ENCODE data around the gene AGPAT4. TPM values are rescaled to one million over a fixed set of nuclear protein-coding genes. Genes with fewer than 3 reads are reported as not detected.

AGPAT4 gene
- total RNA-seq, 1 experiment from 2014 or later, result 15.5 TPM

DNA sequence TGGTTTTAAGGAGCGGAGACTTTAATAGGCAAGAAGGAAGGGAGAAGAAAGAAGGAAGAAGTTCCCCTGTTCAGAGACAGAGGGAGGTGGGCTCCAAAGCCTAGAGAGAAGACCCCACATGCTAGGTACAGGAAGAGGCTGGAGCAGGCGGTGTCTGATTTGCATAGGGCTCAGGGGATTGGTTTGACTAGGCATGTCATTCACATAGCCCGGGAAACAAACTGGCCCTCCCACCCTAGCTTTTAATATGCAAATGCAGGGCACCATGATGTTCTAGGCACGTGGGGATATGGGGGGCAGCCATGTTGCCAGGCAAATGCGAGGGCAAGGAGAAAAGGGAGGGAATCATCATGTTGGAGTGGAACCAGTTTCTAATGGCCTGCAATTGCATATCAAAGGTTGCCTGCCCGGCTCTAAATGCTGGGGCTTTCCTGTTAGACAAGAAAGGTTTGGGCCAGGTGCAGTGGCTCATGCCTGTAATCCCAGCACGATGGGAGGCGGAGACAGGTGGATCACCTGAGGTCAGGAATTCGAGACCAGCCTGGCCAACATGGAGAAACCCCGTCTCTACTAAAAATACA, 34.3 kb upstream of the AGPAT4 start (continued):
- TF ChIP-seq YY1 (IDR thresholded peaks at IDR 0.05; ENCODE audit: extremely low read depth, insufficient replicate concordance, low read depth, low read length) (no peak), POLR2AphosphoS5 (IDR thresholded peaks at IDR 0.05; ENCODE audit: low read depth, low read length) (no peak), CBX3 (IDR thresholded peaks at IDR 0.05; ENCODE audit: low read depth) (no peak)

DNA sequence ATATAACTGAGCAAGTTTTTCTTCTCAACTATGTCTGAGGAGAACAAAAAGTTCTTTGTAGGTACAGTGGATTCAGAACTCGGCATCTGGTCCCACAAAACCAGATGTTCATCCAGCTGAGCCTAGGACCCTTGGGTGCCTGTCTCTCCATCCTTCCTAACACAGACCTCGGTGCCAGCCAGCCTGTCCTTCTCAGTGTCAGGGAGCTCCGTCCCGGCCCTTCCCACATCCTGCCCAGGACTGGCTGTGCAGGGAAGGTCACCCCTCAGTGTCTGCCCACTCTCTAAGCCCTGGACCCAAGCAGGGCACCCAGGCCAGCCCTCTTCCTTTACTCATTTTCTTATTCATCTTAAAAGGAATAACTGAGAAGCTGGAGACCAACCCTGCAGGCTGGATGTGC, 32.0 kb upstream of the AGPAT4 start:
- intact Hi-C loops (cut with micrococcal nuclease), result no loop called here
- Histone ChIP-seq H3K9me2 (ENCODE audit: insufficient read depth) (no peaks in the 10 kb centered on the region), H4K20me1 (ENCODE audit: insufficient read depth) (no peaks in the 10 kb centered on the region), H3K27me3 (ENCODE audit: insufficient read depth, low read length) (no peaks in the 10 kb centered on the region), H3K36me3 (ENCODE audit: control insufficient read depth in 1 of 2, insufficient read depth in 2 of 2, low read length in 2 of 2) (no peaks in the 10 kb centered on the region), H2AFZ (ENCODE audit: low read depth, low read length, poor library complexity, severe bottlenecking) (no peak overlapping the region), H3K4me1 (ENCODE audit: control insufficient read depth in 1 of 2, insufficient read depth in 2 of 2, low read length in 2 of 2) (peaks cover 5 to 42% of the 10 kb centered on the region in 2 experiments), H3K79me2 (ENCODE audit: insufficient read depth, low read length) (no peaks in the 10 kb centered on the region), H3K9ac (ENCODE audit: low read length) (no peak overlapping the region), H3K4me3 (replicated peaks in 1 of 2; ENCODE audit: low read depth in 1 of 2, low read length in 2 of 2) (no peak overlapping the region), H3K9me3 (ENCODE audit: control insufficient read depth in 1 of 2, insufficient read depth in 1 of 2, low read depth in 1 of 2, low read length in 2 of 2) (peaks cover 0 to 7% of the 10 kb centered on the region in 2 experiments; a peak in 1 of 4 replicates), H3K4me2 (ENCODE audit: low read length) (no peak overlapping the region), H3K27ac (ENCODE audit: low read depth, low read length) (no peak overlapping the region)
- DNase-seq (ENCODE audit: low read depth, low spot score) (no peak), ATAC-seq (no peak)
- TF ChIP-seq SP1 (IDR thresholded peaks at IDR 0.05; ENCODE audit: low read depth) (no peak), EZH2phosphoT487 (IDR thresholded peaks at IDR 0.05; ENCODE audit: borderline replicate concordance) (no peak), TCF7L2 (IDR thresholded peaks at IDR 0.05; ENCODE audit: borderline replicate concordance, extremely low read depth, insufficient read depth, insufficient read length) (no peak), YY1 (IDR thresholded peaks at IDR 0.05; ENCODE audit: extremely low read depth, insufficient replicate concordance, low read depth, low read length) (no peak), ZFX (IDR thresholded peaks at IDR 0.05) (no peak), CEBPB (IDR thresholded peaks at IDR 0.05; ENCODE audit: low read depth) (no peak), SRF (IDR thresholded peaks at IDR 0.05; ENCODE audit: low read depth) (no peak), POLR2A (IDR thresholded peaks at IDR 0.05; ENCODE audit: borderline replicate concordance, extremely low read depth, insufficient read depth, insufficient read length) (no peak), POLR2AphosphoS5 (IDR thresholded peaks at IDR 0.05; ENCODE audit: low read depth, low read length) (no peak)
- TF ChIP-seq, protein P1, sequence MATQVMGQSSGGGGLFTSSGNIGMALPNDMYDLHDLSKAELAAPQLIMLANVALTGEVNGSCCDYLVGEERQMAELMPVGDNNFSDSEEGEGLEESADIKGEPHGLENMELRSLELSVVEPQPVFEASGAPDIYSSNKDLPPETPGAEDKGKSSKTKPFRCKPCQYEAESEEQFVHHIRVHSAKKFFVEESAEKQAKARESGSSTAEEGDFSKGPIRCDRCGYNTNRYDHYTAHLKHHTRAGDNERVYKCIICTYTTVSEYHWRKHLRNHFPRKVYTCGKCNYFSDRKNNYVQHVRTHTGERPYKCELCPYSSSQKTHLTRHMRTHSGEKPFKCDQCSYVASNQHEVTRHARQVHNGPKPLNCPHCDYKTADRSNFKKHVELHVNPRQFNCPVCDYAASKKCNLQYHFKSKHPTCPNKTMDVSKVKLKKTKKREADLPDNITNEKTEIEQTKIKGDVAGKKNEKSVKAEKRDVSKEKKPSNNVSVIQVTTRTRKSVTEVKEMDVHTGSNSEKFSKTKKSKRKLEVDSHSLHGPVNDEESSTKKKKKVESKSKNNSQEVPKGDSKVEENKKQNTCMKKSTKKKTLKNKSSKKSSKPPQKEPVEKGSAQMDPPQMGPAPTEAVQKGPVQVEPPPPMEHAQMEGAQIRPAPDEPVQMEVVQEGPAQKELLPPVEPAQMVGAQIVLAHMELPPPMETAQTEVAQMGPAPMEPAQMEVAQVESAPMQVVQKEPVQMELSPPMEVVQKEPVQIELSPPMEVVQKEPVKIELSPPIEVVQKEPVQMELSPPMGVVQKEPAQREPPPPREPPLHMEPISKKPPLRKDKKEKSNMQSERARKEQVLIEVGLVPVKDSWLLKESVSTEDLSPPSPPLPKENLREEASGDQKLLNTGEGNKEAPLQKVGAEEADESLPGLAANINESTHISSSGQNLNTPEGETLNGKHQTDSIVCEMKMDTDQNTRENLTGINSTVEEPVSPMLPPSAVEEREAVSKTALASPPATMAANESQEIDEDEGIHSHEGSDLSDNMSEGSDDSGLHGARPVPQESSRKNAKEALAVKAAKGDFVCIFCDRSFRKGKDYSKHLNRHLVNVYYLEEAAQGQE (IDR thresholded peaks at IDR 0.05; ENCODE audit: low read depth), result no peak
- ChIA-PET RAD21 (ENCODE audit: low non-redundant PET in 1 of 2, low total read pairs in 2 of 2, uncharacterized antibody in 2 of 2, unreplicated experiment in 2 of 2) (no interaction called here), POLR2A (no interaction called here), CTCF (no interaction called here)
- no TSS peak for BruUV-seq (replicated peaks)

Measured in HCT116 (cell line).